NCI-H1105 treated with DMSO at 0.1 percent for 48 hours (cell line): ENCODE measurements around the gene FCGR3A.

Source experiments
- DNase-seq: peaks from one replicate; lab custom pipeline; 2025; lab: John Stamatoyannopoulos, UW

FCGR3A gene

DNA sequence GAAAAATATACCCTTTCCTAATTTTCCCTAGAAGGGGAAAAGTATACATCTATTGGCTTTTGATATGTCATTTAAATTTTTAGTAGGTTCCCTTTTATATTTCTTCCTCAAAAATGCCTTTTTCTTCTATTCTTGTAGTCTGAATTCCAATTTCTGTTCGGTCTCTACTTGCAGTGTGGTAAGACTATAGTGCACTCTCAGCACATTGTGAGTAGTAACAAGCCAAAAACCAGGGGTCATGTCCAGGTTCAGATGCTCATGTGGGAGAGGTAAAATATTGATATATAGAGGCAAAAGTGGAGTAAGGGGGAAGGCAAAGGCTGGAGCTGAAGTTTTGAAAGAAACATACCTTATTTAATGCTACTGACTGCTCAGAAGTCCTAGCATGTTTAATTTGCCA lies 48.4 kb downstream of the FCGR3A start:
- DNase-seq = no peak

DNA sequence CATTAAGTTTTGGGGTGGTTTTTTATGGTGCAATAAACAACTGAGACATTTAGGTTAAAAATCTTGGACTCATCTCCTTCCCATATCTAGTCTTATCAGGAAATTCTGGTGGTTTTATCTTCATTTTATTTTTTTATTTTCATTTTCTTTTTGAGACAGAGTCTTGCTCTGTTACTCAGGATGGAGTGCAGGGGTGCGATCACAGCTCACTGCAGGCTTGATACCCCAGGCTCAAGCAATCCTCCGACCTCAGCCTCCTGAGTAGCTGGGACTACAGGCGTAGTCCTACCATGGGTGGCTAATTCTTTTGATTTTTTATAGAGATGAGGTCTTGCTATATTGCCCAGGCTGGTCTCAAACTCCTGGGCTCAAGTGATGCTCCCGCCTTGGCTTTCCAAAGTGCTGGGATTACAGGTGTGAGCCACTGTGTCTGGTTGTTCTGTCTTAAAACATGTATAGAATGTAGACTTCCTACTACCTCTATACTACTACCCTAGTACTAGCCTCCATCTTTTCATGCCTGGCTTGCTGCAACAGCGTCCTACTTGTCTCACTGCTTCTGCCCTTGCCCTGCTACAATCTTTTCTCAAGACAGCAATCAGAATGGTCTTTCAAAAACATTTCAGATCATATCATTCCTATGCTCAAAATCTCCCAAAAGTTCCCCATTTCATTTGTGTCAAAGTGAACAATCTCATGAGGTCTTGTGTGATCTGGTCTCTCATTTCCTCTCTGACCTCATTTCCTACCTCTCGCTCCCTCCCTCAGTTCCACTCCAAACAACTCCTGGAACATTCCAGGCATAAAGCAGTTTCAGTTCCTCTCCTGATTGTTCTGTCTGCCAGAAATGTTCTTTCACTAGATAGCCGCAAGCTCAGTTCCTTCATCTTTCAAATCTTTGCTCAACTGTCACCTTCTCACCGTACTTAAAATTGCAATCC lies 50.2 kb downstream of the FCGR3A start:
- no peak for DNase-seq

DNA sequence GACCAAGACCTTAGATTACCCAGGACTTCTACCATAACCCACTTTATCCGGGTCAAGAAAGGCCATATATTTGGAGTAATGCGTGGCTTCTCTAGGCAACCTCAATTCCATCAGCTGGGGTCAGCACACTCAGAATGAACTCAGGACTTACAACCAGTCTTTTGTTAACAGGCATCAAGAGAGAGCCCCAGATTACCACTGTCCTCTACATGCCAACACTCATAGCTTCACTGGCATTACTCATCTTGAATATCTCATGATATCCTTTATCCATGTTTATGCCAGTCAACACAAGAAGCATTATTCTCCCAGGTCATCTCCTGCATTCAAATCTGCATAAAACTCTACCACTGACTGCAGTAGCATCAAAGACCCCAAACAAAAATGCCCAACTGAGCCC lies 51.0 kb downstream of the FCGR3A start:
- DNase-seq = no peak

DNA sequence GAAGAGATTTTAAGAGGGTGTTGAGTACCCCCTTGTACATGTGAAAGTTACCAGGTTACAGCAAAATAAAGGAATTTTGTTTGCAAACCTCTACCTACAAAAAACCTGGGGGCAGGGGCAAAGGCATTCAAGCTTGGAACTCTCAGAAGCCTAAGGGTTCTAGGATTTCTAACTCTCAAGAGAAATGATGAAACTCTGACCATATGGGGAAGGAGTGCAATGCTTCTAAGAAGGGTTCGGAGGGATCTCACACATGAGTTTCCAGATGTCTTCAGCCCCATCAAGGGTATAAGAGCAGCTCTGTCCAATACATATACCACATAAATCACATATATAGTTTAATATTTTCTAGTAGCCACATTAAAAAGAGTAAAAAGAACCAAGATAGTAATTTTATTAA lies 51.7 kb downstream of the FCGR3A start:
- DNase-seq = no peak

DNA sequence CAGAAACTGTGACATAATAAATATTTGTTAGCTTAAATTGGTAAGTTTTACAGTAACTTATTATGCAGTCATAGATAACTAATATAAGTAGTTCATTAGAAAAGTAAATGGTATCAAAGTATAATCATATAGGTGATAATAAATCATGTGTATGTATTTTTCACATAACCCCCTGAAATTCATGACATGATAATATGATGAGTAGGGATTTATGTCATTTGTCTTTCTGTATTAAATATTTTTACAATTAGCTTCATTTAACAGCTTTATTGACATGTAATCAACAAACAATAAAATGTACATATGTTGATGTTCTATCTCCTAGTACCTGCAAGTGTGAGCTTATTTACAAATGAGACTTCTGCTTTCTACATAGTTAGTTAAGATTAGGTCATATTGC lies 54.1 kb downstream of the FCGR3A start:
- DNase-seq = no peak

DNA sequence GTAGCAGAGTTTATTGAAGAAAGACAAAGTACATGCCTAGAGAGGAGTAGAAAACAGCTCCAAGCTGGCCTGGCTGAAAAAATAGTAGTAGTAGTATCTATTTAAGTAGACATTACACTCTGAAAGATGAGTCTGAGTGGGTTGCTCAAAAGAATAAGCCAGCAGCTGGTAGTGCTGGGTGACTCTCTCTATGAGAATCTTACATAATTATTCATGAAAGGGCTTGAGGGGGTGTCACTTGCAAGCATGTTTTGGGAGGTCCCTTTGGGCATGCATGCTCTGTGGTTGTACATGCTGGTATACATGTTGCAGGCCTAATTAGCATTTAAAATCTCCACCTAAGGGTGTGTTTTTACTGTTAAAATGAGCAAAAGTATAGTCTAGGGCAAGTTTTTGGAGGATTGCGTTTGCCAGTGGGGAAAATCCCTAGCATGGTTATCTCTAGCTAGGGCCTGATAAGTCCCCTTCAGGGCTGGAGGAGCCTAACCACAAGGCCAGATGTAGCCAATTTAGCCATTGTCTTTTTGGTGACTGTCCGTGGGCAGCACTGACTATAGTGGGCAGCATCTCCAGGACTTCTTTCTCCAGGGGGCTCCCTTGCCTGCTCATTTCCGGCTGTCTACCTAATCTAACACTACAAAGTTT lies 55.4 kb downstream of the FCGR3A start:
- no peak for DNase-seq

DNA sequence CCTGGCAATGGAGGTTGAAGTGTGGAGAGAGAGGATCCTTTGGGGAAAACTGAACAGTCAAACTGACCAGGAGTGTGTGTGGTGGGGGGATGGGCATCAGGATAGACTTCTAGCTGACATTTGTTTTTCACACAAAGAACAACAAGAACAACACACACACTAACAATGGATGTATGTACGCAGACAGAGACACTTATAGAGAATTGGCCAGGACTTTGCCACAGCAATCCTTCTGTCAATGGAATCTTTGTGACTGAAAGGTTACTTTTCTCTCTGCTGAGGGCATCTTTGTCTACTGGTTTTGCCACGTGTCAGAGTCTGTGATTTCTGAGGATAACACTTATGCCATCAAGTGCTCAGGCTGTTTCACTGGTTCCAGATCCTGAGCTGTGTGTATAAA lies 56.8 kb downstream of the FCGR3A start:
- no peak for DNase-seq
